ENCODE data around the gene DOCK4.

DNA sequence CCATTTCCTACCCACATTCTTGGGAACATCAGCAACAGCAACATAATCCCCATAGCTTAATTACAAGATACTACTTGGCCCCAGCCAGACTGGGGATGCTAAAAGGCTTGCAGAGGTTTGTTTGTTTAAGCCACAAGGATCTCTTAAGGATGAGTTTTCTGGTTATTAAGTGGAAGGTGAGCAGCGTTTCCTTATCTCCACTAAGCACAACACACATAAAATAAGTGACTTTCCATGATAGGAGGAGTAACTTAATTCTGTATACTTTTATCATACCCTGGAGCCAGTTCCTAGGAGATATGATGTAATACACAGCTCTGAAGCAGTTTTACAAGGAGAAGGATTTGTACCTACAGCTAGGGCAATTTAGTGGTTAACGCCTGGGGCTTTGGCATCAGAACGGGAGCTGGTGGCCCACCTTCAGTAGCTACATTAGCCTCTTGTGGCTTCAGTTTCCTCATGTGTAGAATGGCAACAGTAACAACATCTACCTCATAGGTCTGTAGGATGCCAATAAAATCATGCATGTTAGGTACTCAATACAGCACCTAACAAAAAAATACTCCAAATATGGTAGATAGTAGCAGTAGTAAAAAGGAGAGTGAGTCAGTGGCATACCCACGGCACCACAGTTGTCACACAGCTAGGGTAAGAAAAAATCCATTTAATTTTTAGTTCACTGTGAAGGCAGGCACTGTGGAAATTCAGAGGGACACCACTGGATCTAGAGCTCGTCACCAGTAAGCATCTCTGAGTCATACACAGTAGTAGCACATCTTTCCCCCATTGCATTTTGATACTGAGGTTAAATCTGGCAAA, 55.2 kb downstream of the DOCK4 start:
- TF ChIP-seq BRCA1 (IDR thresholded peaks at IDR 0.05; ENCODE audit: low read depth, low read length) (no peak), POLR2AphosphoS5 (IDR thresholded peaks at IDR 0.05; ENCODE audit: low read depth, low read length) (no peak), POLR2A (IDR thresholded peaks at IDR 0.05; ENCODE audit: control extremely low read depth in 1 of 2, low read depth in 2 of 2, low read length in 2 of 2) (no peak), SP1 (IDR thresholded peaks at IDR 0.05; ENCODE audit: low read depth, low read length) (no peak), TCF12 (IDR thresholded peaks at IDR 0.05; ENCODE audit: low read depth, low read length) (no peak)
- TF ChIP-seq, protein P1, sequence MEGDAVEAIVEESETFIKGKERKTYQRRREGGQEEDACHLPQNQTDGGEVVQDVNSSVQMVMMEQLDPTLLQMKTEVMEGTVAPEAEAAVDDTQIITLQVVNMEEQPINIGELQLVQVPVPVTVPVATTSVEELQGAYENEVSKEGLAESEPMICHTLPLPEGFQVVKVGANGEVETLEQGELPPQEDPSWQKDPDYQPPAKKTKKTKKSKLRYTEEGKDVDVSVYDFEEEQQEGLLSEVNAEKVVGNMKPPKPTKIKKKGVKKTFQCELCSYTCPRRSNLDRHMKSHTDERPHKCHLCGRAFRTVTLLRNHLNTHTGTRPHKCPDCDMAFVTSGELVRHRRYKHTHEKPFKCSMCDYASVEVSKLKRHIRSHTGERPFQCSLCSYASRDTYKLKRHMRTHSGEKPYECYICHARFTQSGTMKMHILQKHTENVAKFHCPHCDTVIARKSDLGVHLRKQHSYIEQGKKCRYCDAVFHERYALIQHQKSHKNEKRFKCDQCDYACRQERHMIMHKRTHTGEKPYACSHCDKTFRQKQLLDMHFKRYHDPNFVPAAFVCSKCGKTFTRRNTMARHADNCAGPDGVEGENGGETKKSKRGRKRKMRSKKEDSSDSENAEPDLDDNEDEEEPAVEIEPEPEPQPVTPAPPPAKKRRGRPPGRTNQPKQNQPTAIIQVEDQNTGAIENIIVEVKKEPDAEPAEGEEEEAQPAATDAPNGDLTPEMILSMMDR (IDR thresholded peaks at IDR 0.05; ENCODE audit: control extremely low read depth in 1 of 3, insufficient read depth in 1 of 3, low read depth in 1 of 3, low read length in 3 of 3): no peak

All from H1 (cell line).